Tibial artery (tissue), 4 donors: Measurements from ENCODE around the gene CDC73.
A peak's percentile ranks its signal among the peaks of the same experiment; 100 is the strongest.

ENCODE experiments used
- DNase-seq, 2 donors: peaks; one replicate each; pipeline ENCODE4 v3.0.0-alpha.2; 2019
- H3K27ac ChIP-seq, 2 donors: fragments of 200-600 bp; sonication (generic) in 1 of 2; 1 replicate in 1 of 2; 2 replicates in 1 of 2; pipeline ENCODE4 v1.5.1; 2018 to 2019; ENCODE audit warnings: mild to moderate bottlenecking in 1 of 2
- H3K27me3 ChIP-seq, 2 donors: fragments of 200-600 bp; sonication (generic) in 1 of 2; one replicate each; pipeline versions ENCODE4 v1.5.1 to v1.6.0; 2016 to 2019
- H3K36me3 ChIP-seq, 3 donors: fragments of 200-600 bp; sonication (generic) in 2 of 3; one replicate each; pipeline ENCODE4 v1.5.1; 2016 to 2019; ENCODE audit warnings: mild to moderate bottlenecking in 2 of 3
- H3K4me1 ChIP-seq, 4 donors: fragments of 200-600 bp; sonication (generic) in 2 of 4; 1 replicate in 3 of 4; 2 replicates in 1 of 4; pipeline ENCODE4 v1.5.1; 2016 to 2019
- H3K4me3 ChIP-seq, 2 donors: fragments of 200-600 bp; sonication (generic) in 1 of 2; 1 replicate in 1 of 2; 2 replicates in 1 of 2; pipeline ENCODE4 v1.5.1; 2018 to 2019; ENCODE audit warnings: mild to moderate bottlenecking in 2 of 2
- H3K9me3 ChIP-seq, 3 donors: fragments of 200-600 bp; sonication (generic) in 1 of 3; one replicate each; pipeline ENCODE4 v1.5.1; 2016 to 2019
- CTCF ChIP-seq, 2 experiments: fragments of 200-600 bp in 1 of 2; fragments of 450-650 bp in 1 of 2; IDR thresholded peaks; one replicate each; pipeline ENCODE4 v1.5.1; 2017 to 2019; ENCODE audit warnings: antibody characterized with exemption in 2 of 2, mild to moderate bottlenecking in 1 of 2, moderate library complexity in 1 of 2
- intact Hi-C: fragments of 100-400 bp; cut with DNase I; formaldehyde crosslinking; loops from one replicate; pipeline ENCODE4 v1.15.0; 2023; ENCODE audit warnings: low total_unique reads

The CDC73 gene

GRCh38 chr1:193120604-193121166 lies 1.1 kb upstream of the CDC73 start:
- no peak for TF ChIP-seq CTCF (IDR thresholded peaks at IDR 0.05)

GRCh38 chr1:193123751-193124150 lies 1.9 kb downstream of the CDC73 start:
- Histone ChIP-seq H3K36me3 (peaks cover 4 to 8% (median 8%) of the 10 kb centered on the region in 3 donors), H3K4me3 (peak overlapping the region; percentile 67 to 80), H3K27me3 (no peaks in the 10 kb centered on the region), H3K9me3 (no peaks in the 10 kb centered on the region), H3K27ac (no peak overlapping the region), H3K4me1 (peaks cover 0 to 48% (median 17%) of the 10 kb centered on the region in 4 donors)
- no peak for TF ChIP-seq CTCF (IDR thresholded peaks at IDR 0.05)
- intact Hi-C loops, result loop anchor here (2.0 kb wide), 2 partner anchors 19 to 315 kb away; partner anchors contain the start of genes GLRX2 and RGS2
- DNase-seq, result no peak

More at GRCh38 chr1:193120604-193121166, 1.1 kb upstream of the CDC73 start:
- Histone ChIP-seq H3K4me1 (peaks cover 0 to 32% (median 14%) of the 10 kb centered on the region in 4 donors), H3K9me3 (no peaks in the 10 kb centered on the region), H3K4me3 (peak overlapping the region; percentile 67 to 80), H3K27ac (peak overlapping the region in 1 of 2 donors; percentile 97), H3K27me3 (no peaks in the 10 kb centered on the region), H3K36me3 (peaks cover 0 to 6% (median 4%) of the 10 kb centered on the region in 3 donors)
- intact Hi-C loops, result no loop called here
- DNase-seq, result no peak

GRCh38 chr1:193125369-193125768 lies 3.5 kb downstream of the CDC73 start:
- no peaks in the 10 kb centered on the region for H3K27me3 ChIP-seq
- H3K36me3 ChIP-seq, result peaks cover 7 to 15% (median 13%) of the 10 kb centered on the region in 3 donors
- H3K4me1 ChIP-seq, result peaks cover 0 to 48% (median 17%) of the 10 kb centered on the region in 4 donors
- no peaks in the 10 kb centered on the region for H3K9me3 ChIP-seq
- DNase-seq, result no peak
- no peak overlapping the region for H3K27ac ChIP-seq
- TF ChIP-seq CTCF (IDR thresholded peaks at IDR 0.05), result no peak
- no peak overlapping the region for H3K4me3 ChIP-seq
- intact Hi-C loops, result no loop called here

GRCh38 chr1:193131266-193131860 lies 9.5 kb downstream of the CDC73 start:
- intact Hi-C loops, result no loop called here
- no peak for TF ChIP-seq CTCF (IDR thresholded peaks at IDR 0.05)
- no peak overlapping the region for H3K27ac ChIP-seq
- H3K27me3 ChIP-seq, result no peaks in the 10 kb centered on the region
- peaks cover 36 to 38% (median 37%) of the 10 kb centered on the region in 3 donors for H3K36me3 ChIP-seq
- no peak for DNase-seq
- no peak overlapping the region for H3K4me3 ChIP-seq
- peaks cover 0 to 20% (median 2%) of the 10 kb centered on the region in 4 donors for H3K4me1 ChIP-seq
- no peaks in the 10 kb centered on the region for H3K9me3 ChIP-seq

GRCh38 chr1:193140254-193140653 lies 18.4 kb downstream of the CDC73 start:
- intact Hi-C loops, result no loop called here
- no peak for DNase-seq
- TF ChIP-seq CTCF (IDR thresholded peaks at IDR 0.05), result no peak
- Histone ChIP-seq H3K4me1 (peaks cover 0 to 16% (median 0%) of the 10 kb centered on the region in 4 donors), H3K4me3 (no peak overlapping the region), H3K9me3 (no peaks in the 10 kb centered on the region), H3K27ac (no peak overlapping the region), H3K27me3 (no peaks in the 10 kb centered on the region), H3K36me3 (peaks cover 33 to 69% (median 46%) of the 10 kb centered on the region in 3 donors)
